HFF-Myc (cell line): ENCODE data around the gene RHCE.
A peak's percentile ranks its signal among the peaks of the same experiment; 100 is the strongest.
"Not testable (repeated sequence)": the region's sequence is repeated elsewhere in the genome, so short reads cannot be mapped to it uniquely, and the experiment has no call there.

Source experiments
- DNase-seq: peaks from one replicate; pipeline ENCODE4 v3.0.0-alpha.2; 2011; ENCODE audit warnings: low read depth; ENCODE audit errors: extremely low read depth
- H3K4me3 ChIP-seq: replicated peaks from 2 replicates; pipeline ENCODE4 v1.5.1; 2011; ENCODE audit warnings: low read depth, mild to moderate bottlenecking, control low read depth, low read length
- TF ChIP-seq, protein P1 (sequence below): IDR thresholded peaks from 2 replicates; pipeline ENCODE4 v1.5.1; 2012; ENCODE audit warnings: mild to moderate bottlenecking, low read depth, low read length, control low read depth; ENCODE audit errors: missing control alignments

RHCE gene

DNA sequence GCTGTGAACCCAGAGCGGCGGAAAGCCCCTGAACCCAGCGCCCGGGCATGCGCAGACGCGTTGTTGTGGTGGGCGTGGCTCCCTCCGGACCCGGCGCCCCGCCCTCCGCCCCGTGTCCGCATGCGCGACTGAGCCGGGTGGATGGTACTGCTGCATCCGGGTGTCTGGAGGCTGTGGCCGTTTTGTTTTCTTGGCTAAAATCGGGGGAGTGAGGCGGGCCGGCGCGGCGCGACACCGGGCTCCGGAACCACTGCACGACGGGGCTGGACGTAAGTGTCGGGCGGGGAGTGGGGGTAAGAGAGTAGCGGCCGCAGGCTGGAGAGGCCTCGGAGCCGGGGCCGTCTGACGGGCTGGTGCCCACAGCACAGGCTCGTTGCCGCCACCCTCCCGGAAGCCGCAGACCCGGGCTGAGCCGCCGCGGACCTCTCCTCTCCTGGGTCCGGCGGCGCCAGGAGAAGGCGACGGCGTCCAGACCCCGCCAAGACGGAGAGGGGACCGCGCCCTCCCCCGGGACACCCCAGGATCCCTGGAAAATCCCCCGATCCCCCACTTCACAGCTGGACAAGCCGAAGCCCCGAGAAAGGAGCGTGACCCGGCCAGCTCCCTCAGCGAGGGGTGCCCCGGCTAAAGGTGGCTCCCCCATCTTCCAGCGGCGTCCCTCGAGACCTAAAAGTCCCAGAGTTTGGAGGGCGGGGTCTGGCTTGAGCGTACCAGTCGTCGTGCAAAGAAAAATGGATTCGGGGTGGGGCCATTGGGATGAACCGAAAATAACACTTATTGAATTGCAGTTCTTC, 82.2 kb downstream of the RHCE start, which contains the start of gene TMEM50A:
Gene TMEM50A (plus strand): TSS at position 147 of the 794 bp plus-strand sequence. CDS start 2,153 bp downstream, outside the sequence.
- H3K4me3 ChIP-seq = peak within 1 kb of the TSS; percentile 94
- DNase-seq = no peak
- TF ChIP-seq, protein P1, sequence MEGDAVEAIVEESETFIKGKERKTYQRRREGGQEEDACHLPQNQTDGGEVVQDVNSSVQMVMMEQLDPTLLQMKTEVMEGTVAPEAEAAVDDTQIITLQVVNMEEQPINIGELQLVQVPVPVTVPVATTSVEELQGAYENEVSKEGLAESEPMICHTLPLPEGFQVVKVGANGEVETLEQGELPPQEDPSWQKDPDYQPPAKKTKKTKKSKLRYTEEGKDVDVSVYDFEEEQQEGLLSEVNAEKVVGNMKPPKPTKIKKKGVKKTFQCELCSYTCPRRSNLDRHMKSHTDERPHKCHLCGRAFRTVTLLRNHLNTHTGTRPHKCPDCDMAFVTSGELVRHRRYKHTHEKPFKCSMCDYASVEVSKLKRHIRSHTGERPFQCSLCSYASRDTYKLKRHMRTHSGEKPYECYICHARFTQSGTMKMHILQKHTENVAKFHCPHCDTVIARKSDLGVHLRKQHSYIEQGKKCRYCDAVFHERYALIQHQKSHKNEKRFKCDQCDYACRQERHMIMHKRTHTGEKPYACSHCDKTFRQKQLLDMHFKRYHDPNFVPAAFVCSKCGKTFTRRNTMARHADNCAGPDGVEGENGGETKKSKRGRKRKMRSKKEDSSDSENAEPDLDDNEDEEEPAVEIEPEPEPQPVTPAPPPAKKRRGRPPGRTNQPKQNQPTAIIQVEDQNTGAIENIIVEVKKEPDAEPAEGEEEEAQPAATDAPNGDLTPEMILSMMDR = no peak

DNA sequence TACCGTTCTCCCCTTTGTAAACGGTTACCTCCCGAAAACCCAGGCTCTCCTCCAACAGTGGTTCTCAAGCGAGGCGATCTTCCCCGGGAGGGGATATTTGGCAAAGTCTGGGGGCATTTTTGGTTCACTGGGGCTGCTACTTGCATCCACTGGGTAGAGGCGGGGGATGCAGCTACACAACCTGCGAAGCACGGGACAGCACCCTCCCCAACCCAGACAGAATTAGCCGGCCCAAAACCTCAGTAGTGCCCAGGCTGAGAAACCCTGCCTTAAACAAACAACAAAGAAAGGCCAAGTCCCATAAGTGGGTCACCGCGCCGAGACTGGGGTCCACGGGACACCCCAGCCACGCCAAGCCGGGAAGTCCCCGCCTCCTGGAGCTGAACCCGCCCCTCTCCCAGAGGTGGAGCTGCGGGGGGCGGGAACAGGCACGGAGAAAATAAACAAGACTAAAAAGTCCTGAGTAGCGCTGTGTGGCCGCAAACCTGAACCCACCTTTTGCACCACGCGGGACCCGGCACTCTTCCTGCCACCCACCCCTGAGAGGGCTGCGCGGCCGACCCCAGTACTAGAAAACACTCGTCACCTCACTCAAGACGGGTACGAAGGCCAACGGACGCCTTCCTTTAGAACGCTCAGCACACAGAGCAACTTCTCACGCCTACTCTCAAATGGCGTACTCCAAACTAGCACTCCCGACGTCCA, 83.0 kb downstream of the RHCE start:
- peak overlapping the region; percentile 94 for H3K4me3 ChIP-seq
- not testable (repeated sequence) for DNase-seq

GRCh38 chr1:25336922-25337354, 83.7 kb downstream of the RHCE start:
- peak overlapping the region; percentile 57 for H3K4me3 ChIP-seq
- DNase-seq = not testable (repeated sequence)

DNA sequence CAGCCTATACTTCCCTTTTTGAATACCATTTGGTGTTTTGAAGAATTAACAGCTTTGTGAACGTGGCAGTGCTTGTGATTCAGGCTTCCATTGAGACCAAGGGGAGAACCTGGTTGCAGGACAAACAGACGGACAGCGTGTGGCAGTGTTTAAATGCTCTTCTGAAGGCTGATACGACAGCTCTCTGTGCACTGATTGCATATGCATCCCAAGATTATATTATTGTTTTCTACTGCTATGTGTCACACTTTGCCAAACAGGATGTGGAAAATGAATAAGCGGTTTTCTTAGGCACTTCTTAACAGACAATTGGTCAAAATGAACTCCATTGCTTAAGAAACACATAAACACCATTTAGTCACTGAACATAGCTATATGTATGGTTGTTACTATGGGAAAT, 90.7 kb downstream of the RHCE start:
- TF ChIP-seq, protein P1 = peak; percentile 17
- H3K4me3 ChIP-seq = not testable (repeated sequence)
- peak; percentile 24 for DNase-seq

DNA sequence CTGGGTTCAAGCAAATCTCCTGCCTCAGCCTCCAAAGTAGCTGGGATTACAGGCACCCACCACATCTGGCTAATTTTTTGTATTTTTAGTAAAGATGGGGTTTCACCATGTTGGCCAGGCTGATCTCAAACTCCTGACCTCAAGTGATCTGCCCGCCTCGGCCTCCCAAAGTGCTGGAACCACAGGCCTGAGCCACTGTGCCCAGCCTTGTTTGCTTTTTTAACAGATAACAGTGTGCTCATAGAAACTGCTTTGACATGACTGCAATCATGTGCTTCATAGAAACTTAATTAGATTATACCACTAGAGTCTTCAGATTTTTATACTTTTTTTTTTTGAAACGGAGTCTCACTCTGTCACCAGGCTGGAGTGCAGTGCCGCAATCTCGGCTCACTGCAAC, 91.3 kb downstream of the RHCE start:
- not testable (repeated sequence) for H3K4me3 ChIP-seq, DNase-seq

- DNase-seq, H3K4me3 ChIP-seq: not testable (repeated sequence)
Measured at GRCh38 chr1:25328791-25329185, 91.8 kb downstream of the RHCE start.

- not testable (repeated sequence) for DNase-seq, H3K4me3 ChIP-seq
Measured at GRCh38 chr1:25327864-25328790, 92.5 kb downstream of the RHCE start.

DNA sequence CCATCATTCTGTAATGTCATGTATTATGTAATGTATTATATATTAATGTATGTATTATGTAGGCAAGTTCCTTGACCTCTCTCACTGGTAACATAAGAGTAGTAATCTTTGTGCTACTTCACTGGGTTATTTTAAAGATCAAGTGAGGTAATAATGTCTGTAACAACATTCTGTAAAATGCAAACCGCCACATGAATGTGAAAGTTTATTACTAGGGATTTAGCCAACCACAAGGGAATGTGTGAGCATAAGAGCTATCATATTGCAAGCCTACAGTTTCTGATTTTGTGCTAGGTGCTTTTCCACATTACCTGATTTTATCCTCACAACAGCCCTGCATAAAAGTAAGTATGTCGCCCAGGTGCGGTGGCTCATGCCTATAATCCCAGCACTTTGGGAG, 96.2 kb downstream of the RHCE start:
- not testable (repeated sequence) for H3K4me3 ChIP-seq, DNase-seq

DNA sequence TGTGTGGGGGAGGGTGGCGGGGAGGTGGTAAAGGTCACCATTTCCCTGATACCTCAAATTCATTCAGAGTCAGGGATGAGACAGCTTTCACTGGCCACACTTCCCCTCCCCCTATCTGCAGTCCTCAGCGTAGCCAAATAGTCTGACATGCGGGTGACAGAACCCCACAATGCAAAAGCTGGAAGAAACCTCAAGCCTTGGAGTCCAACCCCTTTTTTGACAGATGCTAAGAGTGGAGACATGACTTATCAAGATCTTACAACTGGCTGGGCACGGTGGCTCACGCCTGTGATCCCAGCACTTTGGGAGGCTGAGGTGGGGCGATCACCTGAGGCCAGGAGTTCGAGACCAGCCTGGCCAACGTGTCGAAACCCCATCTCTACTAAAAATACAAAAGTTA, 98.5 kb downstream of the RHCE start:
- not testable (repeated sequence) for H3K4me3 ChIP-seq, DNase-seq

DNA sequence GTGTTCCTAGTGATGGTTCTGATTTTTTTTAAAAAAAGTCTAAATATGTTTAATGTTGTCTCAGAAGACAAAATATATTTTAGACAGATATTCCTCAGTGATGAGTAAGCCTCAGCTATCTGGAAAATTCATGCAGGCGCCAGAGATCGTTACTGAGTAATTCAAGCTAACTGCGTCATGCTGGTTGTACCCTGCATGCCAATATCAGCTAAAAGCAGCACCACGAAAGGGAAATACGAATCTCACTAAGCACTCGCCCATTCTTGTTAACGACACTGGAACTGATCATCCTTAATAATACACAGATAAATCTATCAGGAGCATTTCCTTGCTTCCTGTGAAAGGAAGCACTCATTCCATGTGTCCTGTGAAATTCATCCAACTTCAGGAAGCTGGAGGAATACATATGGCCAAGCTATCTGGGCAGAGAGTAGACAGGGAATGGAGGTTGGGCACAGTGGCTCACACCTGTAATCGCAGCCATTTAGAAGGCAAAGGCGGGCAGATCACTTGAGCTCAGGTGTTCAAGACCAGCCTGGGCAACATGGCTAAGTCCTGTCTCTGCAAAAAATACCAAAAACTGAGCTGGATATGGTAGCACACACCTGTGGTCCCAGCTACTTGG, 100.2 kb downstream of the RHCE start:
- not testable (repeated sequence) for H3K4me3 ChIP-seq
- DNase-seq = peak; percentile 7

GRCh38 chr1:25312806-25313470, 107.7 kb downstream of the RHCE start:
- DNase-seq, H3K4me3 ChIP-seq: not testable (repeated sequence)
